DOHH2 (cell line): Measurements from ENCODE around the gene PLCD1.

Experiments
- H3F3A ChIP-seq: fragments of 200-600 bp; sonication (generic), shearing (Covaris generic); 2 replicates; pipeline ENCODE4 v1.6.0; 2016; ENCODE audit warnings: antibody characterized with exemption, mild to moderate bottlenecking; ENCODE audit not compliant: control insufficient read depth, insufficient read depth
- H3K27ac ChIP-seq: fragments of 200-600 bp; sonication (generic); 2 replicates; pipeline ENCODE4 v1.5.1; 2014; ENCODE audit warnings: low read depth, mild to moderate bottlenecking, low read length, moderate library complexity
- H3K27me3 ChIP-seq: fragments of 200-600 bp; sonication (generic); 2 replicates; pipeline ENCODE4 v1.6.1; 2014; ENCODE audit warnings: mild to moderate bottlenecking, low read length, mixed read lengths; ENCODE audit not compliant: control insufficient read depth
- H3K36me3 ChIP-seq: fragments of 200-600 bp; sonication (generic); 2 replicates; pipeline ENCODE4 v1.6.1; 2014; ENCODE audit warnings: mild to moderate bottlenecking, low read length, moderate library complexity, mixed read lengths; ENCODE audit not compliant: control insufficient read depth
- H3K4me1 ChIP-seq: fragments of 200-600 bp; sonication (generic); 2 replicates; pipeline ENCODE4 v1.6.1; 2014; ENCODE audit warnings: mild to moderate bottlenecking, low read length, mixed read lengths; ENCODE audit not compliant: control insufficient read depth
- H3K4me2 ChIP-seq: fragments of 200-600 bp; sonication (generic); 2 replicates; pipeline ENCODE4 v1.6.0; 2014; ENCODE audit warnings: mild to moderate bottlenecking, low read length, moderate library complexity
- H3K4me3 ChIP-seq: fragments of 200-600 bp; sonication (generic); 2 replicates; pipeline ENCODE4 v1.5.1; 2014; ENCODE audit warnings: mild to moderate bottlenecking, low read length, mixed read lengths
- H3K79me2 ChIP-seq: fragments of 200-600 bp; sonication (generic); 2 replicates; pipeline ENCODE4 v1.6.1; 2014; ENCODE audit warnings: mild to moderate bottlenecking, low read length, mixed read lengths; ENCODE audit not compliant: control insufficient read depth
- H3K9me2 ChIP-seq: fragments of 200-600 bp; sonication (generic); replicated peaks from 2 replicates; pipeline ENCODE4 v1.6.1; 2014; ENCODE audit warnings: mild to moderate bottlenecking, low read length, mixed read lengths; ENCODE audit not compliant: control insufficient read depth
- H3K9me3 ChIP-seq: fragments of 200-600 bp; sonication (generic); 2 replicates; pipeline ENCODE4 v1.6.1; 2014; ENCODE audit warnings: antibody characterized with exemption, low read length, mixed read lengths; ENCODE audit not compliant: control insufficient read depth, insufficient read depth
- H4K20me1 ChIP-seq: fragments of 200-600 bp; sonication (generic); 2 replicates; pipeline ENCODE4 v1.6.0; 2014; ENCODE audit warnings: low read depth, mild to moderate bottlenecking, antibody characterized with exemption, low read length, moderate library complexity; ENCODE audit not compliant: control insufficient read depth, insufficient read depth
- CTCF ChIP-seq: fragments of 200-600 bp; sonication (generic); IDR thresholded peaks from one replicate; pipeline ENCODE4 v1.5.1; 2014; ENCODE audit warnings: antibody characterized with exemption, mild to moderate bottlenecking, low read depth, low read length; ENCODE audit not compliant: poor library complexity, severe bottlenecking
- EZH2phosphoT487 ChIP-seq: fragments of 200-600 bp; sonication (generic); IDR thresholded peaks from 2 replicates; pipeline ENCODE4 v1.6.1; 2017; ENCODE audit warnings: borderline replicate concordance, mild to moderate bottlenecking, antibody characterized with exemption, low read length, moderate library complexity, mixed read lengths

Gene PLCD1

GRCh38 chr3:38015485-38015884 lies 14.0 kb downstream of the PLCD1 start:
- Histone ChIP-seq H3K27ac (no peak overlapping the region), H3K4me3 (no peak overlapping the region), H3K36me3 (no peaks in the 10 kb centered on the region), H3K4me1 (no peaks in the 10 kb centered on the region), H4K20me1 (no peaks in the 10 kb centered on the region), H3K9me2 (no peaks in the 10 kb centered on the region), H3K79me2 (no peaks in the 10 kb centered on the region), H3K9me3 (no peaks in the 10 kb centered on the region), H3K27me3 (no peaks in the 10 kb centered on the region), H3K4me2 (no peak overlapping the region), H3F3A (no peaks in the 10 kb centered on the region; the same call in 1 of the 2 replicates)
- TF ChIP-seq CTCF (no peak), EZH2phosphoT487 (no peak)

- H3K36me3 ChIP-seq: no peaks in the 10 kb centered on the region; the same call in 1 of the 2 replicates
- H3K4me1 ChIP-seq: no peaks in the 10 kb centered on the region
- no peaks in the 10 kb centered on the region for H3K27me3 ChIP-seq
- no peak for TF ChIP-seq CTCF
- no peak for TF ChIP-seq EZH2phosphoT487
- no peak overlapping the region for H3K4me3 ChIP-seq
- no peaks in the 10 kb centered on the region; the same call in 1 of the 2 replicates for H3F3A ChIP-seq
- no peaks in the 10 kb centered on the region for H3K79me2 ChIP-seq
- no peak overlapping the region for H3K27ac ChIP-seq
- no peaks in the 10 kb centered on the region for H3K9me3 ChIP-seq
- H3K9me2 ChIP-seq: no peaks in the 10 kb centered on the region
- H3K4me2 ChIP-seq: no peak overlapping the region
- no peaks in the 10 kb centered on the region for H4K20me1 ChIP-seq
Observed at GRCh38 chr3:38011111-38011510, 18.3 kb downstream of the PLCD1 start.

GRCh38 chr3:38009807-38010591 lies 19.4 kb downstream of the PLCD1 start:
- Histone ChIP-seq H3F3A (no peaks in the 10 kb centered on the region; the same call in 1 of the 2 replicates), H3K9me2 (no peaks in the 10 kb centered on the region), H3K36me3 (no peaks in the 10 kb centered on the region; the same call in 1 of the 2 replicates), H3K4me3 (no peak overlapping the region), H3K27me3 (no peaks in the 10 kb centered on the region), H3K79me2 (no peaks in the 10 kb centered on the region), H4K20me1 (no peaks in the 10 kb centered on the region), H3K4me1 (no peaks in the 10 kb centered on the region), H3K4me2 (no peak overlapping the region), H3K27ac (no peak overlapping the region), H3K9me3 (no peaks in the 10 kb centered on the region)
- TF ChIP-seq CTCF: no peak
- no peak for TF ChIP-seq EZH2phosphoT487
